ENCODE results near the gene RPS3. TPM values are rescaled to one million over a fixed set of nuclear protein-coding genes. Genes with fewer than 3 reads are reported as not detected.

RPS3 gene
- total and polyA plus RNA-seq, 9 of the 15 experiments (the other 6 are each of a cell fraction or from before 2014, with no cell fraction given) = 2,700 to 5,771 (median 3,679) TPM

DNA sequence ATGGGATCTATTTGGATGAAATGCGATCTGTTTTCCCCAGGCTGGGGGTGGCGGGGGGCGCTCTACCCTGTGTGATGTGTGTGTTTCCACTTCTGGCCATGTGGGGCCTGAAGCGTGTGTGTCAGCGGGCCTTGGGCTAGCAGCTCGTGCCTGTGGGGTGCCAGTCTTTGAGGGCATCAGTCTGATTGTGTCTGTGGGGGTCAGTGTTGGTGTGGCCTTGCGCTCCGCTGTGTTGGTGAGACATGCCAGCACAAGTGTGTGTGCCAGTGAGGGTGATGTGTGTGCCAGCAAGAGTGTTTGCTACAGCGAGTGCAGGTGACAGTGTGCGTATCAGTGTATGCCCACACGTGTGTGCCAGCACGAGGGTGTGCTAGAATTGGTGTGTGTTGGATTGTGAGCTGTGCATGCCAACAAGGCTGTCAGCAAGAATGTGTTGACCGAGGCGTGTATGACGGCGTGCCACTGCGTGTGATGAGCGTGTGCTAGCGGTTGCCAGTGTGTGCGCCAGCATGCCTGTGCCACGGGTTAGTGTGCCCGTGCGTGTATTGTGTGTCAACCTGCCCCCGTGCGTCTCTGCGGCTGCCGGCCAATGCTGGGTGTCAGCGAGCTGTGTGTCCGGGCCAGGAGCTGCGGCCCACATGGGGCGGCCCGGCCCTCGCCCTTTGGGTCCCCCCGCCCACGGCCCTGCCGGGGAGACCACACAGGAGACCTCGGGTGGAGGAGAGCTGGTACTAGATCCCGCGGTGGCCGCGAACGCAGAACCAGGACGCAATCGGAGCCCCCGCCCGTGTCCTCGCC is 48.4 kb upstream of the RPS3 start (continued):
- TF ChIP-seq ZNF507 (tag; conservative IDR thresholded peaks at IDR 0.05) = no peak
- TF ChIP-seq NR3C1 (CRISPR knock-in tag; IDR thresholded peaks at IDR 0.05) = no peak
- peak; percentile 50; the same call in 1 of the 2 replicates for TF ChIP-seq HDAC2 (IDR thresholded peaks at IDR 0.05)
- 0 out of 2 replicates have a peak, but pooled peaks have one; percentile 30 for TF ChIP-seq ZNF175 (CRISPR knock-in tag; IDR thresholded peaks at IDR 0.05; ENCODE audit: low read depth)
- peak; percentile 10 for TF ChIP-seq CCNT2 (IDR thresholded peaks at IDR 0.05; ENCODE audit: borderline replicate concordance, extremely low read depth, insufficient read length, low read depth, low read length)
- TF ChIP-seq, protein P1, sequence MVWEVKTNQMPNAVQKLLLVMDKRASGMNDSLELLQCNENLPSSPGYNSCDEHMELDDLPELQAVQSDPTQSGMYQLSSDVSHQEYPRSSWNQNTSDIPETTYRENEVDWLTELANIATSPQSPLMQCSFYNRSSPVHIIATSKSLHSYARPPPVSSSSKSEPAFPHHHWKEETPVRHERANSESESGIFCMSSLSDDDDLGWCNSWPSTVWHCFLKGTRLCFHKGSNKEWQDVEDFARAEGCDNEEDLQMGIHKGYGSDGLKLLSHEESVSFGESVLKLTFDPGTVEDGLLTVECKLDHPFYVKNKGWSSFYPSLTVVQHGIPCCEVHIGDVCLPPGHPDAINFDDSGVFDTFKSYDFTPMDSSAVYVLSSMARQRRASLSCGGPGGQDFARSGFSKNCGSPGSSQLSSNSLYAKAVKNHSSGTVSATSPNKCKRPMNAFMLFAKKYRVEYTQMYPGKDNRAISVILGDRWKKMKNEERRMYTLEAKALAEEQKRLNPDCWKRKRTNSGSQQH (CRISPR knock-in tag; IDR thresholded peaks at IDR 0.05) = no peak
- TF ChIP-seq, protein P2, sequence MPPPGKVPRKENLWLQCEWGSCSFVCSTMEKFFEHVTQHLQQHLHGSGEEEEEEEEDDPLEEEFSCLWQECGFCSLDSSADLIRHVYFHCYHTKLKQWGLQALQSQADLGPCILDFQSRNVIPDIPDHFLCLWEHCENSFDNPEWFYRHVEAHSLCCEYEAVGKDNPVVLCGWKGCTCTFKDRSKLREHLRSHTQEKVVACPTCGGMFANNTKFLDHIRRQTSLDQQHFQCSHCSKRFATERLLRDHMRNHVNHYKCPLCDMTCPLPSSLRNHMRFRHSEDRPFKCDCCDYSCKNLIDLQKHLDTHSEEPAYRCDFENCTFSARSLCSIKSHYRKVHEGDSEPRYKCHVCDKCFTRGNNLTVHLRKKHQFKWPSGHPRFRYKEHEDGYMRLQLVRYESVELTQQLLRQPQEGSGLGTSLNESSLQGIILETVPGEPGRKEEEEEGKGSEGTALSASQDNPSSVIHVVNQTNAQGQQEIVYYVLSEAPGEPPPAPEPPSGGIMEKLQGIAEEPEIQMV (tag; conservative IDR thresholded peaks at IDR 0.05; ENCODE audit: low read depth) = no peak
- TF ChIP-seq, protein P3, sequence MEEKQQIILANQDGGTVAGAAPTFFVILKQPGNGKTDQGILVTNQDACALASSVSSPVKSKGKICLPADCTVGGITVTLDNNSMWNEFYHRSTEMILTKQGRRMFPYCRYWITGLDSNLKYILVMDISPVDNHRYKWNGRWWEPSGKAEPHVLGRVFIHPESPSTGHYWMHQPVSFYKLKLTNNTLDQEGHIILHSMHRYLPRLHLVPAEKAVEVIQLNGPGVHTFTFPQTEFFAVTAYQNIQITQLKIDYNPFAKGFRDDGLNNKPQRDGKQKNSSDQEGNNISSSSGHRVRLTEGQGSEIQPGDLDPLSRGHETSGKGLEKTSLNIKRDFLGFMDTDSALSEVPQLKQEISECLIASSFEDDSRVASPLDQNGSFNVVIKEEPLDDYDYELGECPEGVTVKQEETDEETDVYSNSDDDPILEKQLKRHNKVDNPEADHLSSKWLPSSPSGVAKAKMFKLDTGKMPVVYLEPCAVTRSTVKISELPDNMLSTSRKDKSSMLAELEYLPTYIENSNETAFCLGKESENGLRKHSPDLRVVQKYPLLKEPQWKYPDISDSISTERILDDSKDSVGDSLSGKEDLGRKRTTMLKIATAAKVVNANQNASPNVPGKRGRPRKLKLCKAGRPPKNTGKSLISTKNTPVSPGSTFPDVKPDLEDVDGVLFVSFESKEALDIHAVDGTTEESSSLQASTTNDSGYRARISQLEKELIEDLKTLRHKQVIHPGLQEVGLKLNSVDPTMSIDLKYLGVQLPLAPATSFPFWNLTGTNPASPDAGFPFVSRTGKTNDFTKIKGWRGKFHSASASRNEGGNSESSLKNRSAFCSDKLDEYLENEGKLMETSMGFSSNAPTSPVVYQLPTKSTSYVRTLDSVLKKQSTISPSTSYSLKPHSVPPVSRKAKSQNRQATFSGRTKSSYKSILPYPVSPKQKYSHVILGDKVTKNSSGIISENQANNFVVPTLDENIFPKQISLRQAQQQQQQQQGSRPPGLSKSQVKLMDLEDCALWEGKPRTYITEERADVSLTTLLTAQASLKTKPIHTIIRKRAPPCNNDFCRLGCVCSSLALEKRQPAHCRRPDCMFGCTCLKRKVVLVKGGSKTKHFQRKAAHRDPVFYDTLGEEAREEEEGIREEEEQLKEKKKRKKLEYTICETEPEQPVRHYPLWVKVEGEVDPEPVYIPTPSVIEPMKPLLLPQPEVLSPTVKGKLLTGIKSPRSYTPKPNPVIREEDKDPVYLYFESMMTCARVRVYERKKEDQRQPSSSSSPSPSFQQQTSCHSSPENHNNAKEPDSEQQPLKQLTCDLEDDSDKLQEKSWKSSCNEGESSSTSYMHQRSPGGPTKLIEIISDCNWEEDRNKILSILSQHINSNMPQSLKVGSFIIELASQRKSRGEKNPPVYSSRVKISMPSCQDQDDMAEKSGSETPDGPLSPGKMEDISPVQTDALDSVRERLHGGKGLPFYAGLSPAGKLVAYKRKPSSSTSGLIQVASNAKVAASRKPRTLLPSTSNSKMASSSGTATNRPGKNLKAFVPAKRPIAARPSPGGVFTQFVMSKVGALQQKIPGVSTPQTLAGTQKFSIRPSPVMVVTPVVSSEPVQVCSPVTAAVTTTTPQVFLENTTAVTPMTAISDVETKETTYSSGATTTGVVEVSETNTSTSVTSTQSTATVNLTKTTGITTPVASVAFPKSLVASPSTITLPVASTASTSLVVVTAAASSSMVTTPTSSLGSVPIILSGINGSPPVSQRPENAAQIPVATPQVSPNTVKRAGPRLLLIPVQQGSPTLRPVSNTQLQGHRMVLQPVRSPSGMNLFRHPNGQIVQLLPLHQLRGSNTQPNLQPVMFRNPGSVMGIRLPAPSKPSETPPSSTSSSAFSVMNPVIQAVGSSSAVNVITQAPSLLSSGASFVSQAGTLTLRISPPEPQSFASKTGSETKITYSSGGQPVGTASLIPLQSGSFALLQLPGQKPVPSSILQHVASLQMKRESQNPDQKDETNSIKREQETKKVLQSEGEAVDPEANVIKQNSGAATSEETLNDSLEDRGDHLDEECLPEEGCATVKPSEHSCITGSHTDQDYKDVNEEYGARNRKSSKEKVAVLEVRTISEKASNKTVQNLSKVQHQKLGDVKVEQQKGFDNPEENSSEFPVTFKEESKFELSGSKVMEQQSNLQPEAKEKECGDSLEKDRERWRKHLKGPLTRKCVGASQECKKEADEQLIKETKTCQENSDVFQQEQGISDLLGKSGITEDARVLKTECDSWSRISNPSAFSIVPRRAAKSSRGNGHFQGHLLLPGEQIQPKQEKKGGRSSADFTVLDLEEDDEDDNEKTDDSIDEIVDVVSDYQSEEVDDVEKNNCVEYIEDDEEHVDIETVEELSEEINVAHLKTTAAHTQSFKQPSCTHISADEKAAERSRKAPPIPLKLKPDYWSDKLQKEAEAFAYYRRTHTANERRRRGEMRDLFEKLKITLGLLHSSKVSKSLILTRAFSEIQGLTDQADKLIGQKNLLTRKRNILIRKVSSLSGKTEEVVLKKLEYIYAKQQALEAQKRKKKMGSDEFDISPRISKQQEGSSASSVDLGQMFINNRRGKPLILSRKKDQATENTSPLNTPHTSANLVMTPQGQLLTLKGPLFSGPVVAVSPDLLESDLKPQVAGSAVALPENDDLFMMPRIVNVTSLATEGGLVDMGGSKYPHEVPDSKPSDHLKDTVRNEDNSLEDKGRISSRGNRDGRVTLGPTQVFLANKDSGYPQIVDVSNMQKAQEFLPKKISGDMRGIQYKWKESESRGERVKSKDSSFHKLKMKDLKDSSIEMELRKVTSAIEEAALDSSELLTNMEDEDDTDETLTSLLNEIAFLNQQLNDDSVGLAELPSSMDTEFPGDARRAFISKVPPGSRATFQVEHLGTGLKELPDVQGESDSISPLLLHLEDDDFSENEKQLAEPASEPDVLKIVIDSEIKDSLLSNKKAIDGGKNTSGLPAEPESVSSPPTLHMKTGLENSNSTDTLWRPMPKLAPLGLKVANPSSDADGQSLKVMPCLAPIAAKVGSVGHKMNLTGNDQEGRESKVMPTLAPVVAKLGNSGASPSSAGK (IDR thresholded peaks at IDR 0.05) = peak; percentile 79
- TF ChIP-seq TOE1 (IDR thresholded peaks at IDR 0.05; ENCODE audit: borderline replicate concordance) = no peak
- TF ChIP-seq TOE1 (CRISPR knock-in tag; IDR thresholded peaks at IDR 0.05; ENCODE audit: borderline replicate concordance, low read depth) = 0 out of 2 replicates have a peak, but pooled peaks have one; percentile 67
- TF ChIP-seq, protein P4, sequence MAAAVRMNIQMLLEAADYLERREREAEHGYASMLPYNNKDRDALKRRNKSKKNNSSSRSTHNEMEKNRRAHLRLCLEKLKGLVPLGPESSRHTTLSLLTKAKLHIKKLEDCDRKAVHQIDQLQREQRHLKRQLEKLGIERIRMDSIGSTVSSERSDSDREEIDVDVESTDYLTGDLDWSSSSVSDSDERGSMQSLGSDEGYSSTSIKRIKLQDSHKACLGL (CRISPR knock-in tag; IDR thresholded peaks at IDR 0.05; ENCODE audit: borderline replicate concordance, poor library complexity, severe bottlenecking) = no peak

Measured in K562 (cell line).